Stimulated activated naive B cell treated with anti-CD40 and anti-IgM and Interleukin-4, amounts not matched to agents 10 μg/mL and 1 μg/mL and 100 μg/mL, for 72 hours (primary cell): Measurements from ENCODE around the gene SDC1.

Source experiments
- ATAC-seq, 2 donors: fragments of 150-1000 bp; cut with Tn5 transposase; replicated peaks; 2 replicates each; pipeline ENCODE4 v1.10.0; 2021; ENCODE audit warnings: moderate library complexity in 1 of 2
- DNase-seq: peaks from one replicate; pipeline ENCODE4 v3.0.0; 2021
- H3K27ac Mint-ChIP-seq: one replicate; pipeline ENCODE4 v1.8.0; 2022; ENCODE audit warnings: mild to moderate bottlenecking, mixed read lengths
- H3K27me3 Mint-ChIP-seq, 2 donors: one replicate each; pipeline ENCODE4 v1.8.0; 2022; ENCODE audit warnings: mixed read lengths in 2 of 2
- H3K36me3 Mint-ChIP-seq, 2 donors: one replicate each; pipeline ENCODE4 v1.8.0; 2022; ENCODE audit warnings: mixed read lengths in 2 of 2, mild to moderate bottlenecking in 1 of 2
- H3K4me1 Mint-ChIP-seq, 2 donors: one replicate each; pipeline ENCODE4 v1.8.0; 2022; ENCODE audit warnings: mixed read lengths in 2 of 2, mild to moderate bottlenecking in 1 of 2
- H3K4me3 Mint-ChIP-seq, 2 donors: one replicate each; pipeline ENCODE4 v1.8.0; 2022; ENCODE audit warnings: mild to moderate bottlenecking in 2 of 2, mixed read lengths in 2 of 2, moderate library complexity in 1 of 2
- H3K9me3 Mint-ChIP-seq, 2 donors: one replicate each; pipeline ENCODE4 v1.8.0; 2022; ENCODE audit warnings: mixed read lengths in 2 of 2, mild to moderate bottlenecking in 1 of 2

SDC1 gene

GRCh38 chr2:20222769-20223406 lies 2.0 kb downstream of the SDC1 start:
- Mint-ChIP-seq H3K4me3 (peak overlapping the region; percentile 39 to 52), H3K27me3 (peaks cover 43 to 52% of the 10 kb centered on the region in 2 donors), H3K36me3 (no peaks in the 10 kb centered on the region), H3K27ac (no peak overlapping the region), H3K4me1 (peaks cover 8 to 22% of the 10 kb centered on the region in 2 donors), H3K9me3 (no peaks in the 10 kb centered on the region)
- ATAC-seq, result peak in 1 of 2 donors; percentile 6
- no peak for DNase-seq

GRCh38 chr2:20222014-20222768 lies 2.7 kb downstream of the SDC1 start:
- peaks cover 36 to 47% of the 10 kb centered on the region in 2 donors for H3K27me3 Mint-ChIP-seq
- ATAC-seq (no peak), DNase-seq (no peak)
- no peaks in the 10 kb centered on the region for H3K36me3 Mint-ChIP-seq
- H3K4me1 Mint-ChIP-seq, result peaks cover 8 to 22% of the 10 kb centered on the region in 2 donors
- no peak overlapping the region for H3K4me3 Mint-ChIP-seq
- no peaks in the 10 kb centered on the region for H3K9me3 Mint-ChIP-seq
- H3K27ac Mint-ChIP-seq, result no peak overlapping the region

DNA sequence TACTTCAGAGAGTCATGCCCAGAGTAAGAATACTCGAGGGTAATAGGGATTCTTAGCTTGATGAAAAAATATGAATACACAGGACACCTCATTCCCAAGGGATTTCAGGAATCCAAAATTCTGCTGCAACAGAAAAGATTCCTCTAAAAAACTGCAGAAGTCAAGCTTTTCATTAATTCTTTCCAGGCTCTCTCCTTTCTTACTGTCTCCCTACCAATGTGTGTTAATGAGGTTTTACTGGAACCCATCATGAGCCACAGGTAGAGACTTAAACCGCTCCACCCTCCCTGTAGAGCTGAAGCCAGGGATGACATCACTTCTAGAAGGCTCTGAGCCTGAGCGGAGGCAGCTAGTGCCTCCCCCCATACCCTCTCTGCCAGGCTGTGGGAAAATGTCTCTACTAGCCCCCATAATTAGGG lies 3.4 kb downstream of the SDC1 start:
- Mint-ChIP-seq H3K9me3 (no peaks in the 10 kb centered on the region), H3K36me3 (no peaks in the 10 kb centered on the region), H3K27ac (no peak overlapping the region), H3K4me1 (peaks cover 8 to 22% of the 10 kb centered on the region in 2 donors), H3K4me3 (no peak overlapping the region), H3K27me3 (peaks cover 36 to 46% of the 10 kb centered on the region in 2 donors)
- DNase-seq (no peak), ATAC-seq (no peak)

- ATAC-seq (no peak), DNase-seq (no peak)
- Mint-ChIP-seq H3K4me3 (no peak overlapping the region), H3K27ac (no peak overlapping the region), H3K27me3 (peaks cover 32 to 42% of the 10 kb centered on the region in 2 donors), H3K9me3 (no peaks in the 10 kb centered on the region), H3K36me3 (no peaks in the 10 kb centered on the region), H3K4me1 (peaks cover 8 to 21% of the 10 kb centered on the region in 2 donors)
These were observed 4.0 kb downstream of the SDC1 start for GRCh38 chr2:20220806-20221554.

DNA sequence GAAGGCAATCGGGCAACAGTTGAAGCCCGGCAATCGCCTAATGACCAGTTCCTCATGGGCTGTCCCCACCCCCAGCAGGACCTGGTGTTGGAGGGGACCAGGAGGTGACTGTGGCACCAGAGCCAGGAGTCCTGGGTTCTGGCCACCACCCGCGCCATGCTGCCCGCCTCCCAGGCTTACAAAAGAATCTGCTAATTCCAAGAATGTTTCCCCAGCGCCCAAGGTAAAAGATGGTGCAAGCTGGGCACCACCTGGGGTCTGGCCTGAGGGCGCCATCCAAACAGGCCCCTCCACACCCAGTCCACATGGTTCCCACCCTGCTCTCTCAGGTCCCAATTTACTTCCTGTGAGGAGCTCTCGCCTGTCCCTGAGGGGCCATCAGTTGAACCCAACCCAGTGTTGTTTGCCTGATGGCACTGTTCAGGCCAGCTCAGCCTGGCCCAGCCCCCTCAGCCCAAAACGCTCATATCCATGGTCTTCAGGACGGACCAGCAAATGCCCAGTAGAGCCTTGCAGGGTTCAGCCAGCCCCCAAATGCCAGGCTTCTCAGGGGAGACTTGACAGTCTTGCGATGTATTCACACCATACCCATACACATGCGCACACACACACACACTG lies 5.1 kb downstream of the SDC1 start:
- no peak for DNase-seq
- Mint-ChIP-seq H3K36me3 (no peaks in the 10 kb centered on the region), H3K27me3 (peaks cover 26 to 34% of the 10 kb centered on the region in 2 donors), H3K4me1 (peaks cover 3 to 13% of the 10 kb centered on the region in 2 donors), H3K27ac (no peak overlapping the region), H3K9me3 (no peaks in the 10 kb centered on the region), H3K4me3 (no peak overlapping the region)
- no peak for ATAC-seq

DNA sequence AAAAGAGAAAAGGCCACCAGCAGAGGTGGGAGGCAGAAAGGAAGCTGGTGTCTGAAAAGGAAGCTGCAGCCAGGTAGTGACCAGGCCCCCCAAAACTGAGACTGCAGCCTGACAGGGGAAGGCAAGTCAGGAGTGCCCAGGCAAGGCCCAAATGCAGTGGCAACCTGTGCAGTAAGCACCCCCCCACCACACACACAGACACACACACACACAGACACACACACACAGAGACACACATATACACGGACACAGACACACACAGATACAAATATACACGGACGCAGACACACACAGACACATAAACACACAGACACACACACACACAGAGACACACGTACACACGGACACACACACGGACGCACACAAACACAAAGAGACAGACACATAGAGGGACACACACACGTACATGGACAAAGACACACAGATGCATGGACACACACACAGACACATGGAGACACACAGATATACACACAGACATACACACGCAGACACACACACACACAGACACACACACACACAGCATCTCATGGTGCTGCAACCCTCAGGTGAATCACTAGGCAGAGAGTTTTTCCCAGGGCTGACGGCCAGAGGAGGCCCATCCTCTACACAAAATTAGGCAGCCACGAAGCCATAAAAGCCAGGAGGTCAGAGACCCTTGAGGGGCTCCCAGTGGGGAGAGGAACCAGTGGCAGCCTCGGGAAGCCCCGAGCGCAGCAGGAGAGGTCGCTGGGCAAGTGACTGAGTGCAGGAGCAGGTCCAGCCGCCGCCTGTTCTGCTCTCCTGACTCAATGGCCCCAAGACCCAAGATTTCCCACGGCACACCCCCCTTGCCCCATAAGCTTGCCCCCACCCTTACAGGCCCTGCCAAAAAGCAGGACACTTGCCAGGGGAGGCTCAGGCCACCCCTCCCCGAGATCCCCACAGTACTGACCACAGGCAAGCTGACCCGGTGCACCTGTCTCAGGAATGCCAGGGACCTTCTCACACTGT lies 6.3 kb downstream of the SDC1 start:
- H3K9me3 Mint-ChIP-seq, result no peaks in the 10 kb centered on the region
- peaks cover 26 to 34% of the 10 kb centered on the region in 2 donors for H3K27me3 Mint-ChIP-seq
- peaks cover 3 to 13% of the 10 kb centered on the region in 2 donors for H3K4me1 Mint-ChIP-seq
- H3K27ac Mint-ChIP-seq, result no peak overlapping the region
- no peaks in the 10 kb centered on the region for H3K36me3 Mint-ChIP-seq
- ATAC-seq (no peak), DNase-seq (no peak)
- no peak overlapping the region for H3K4me3 Mint-ChIP-seq

GRCh38 chr2:20217041-20217970 lies 7.6 kb downstream of the SDC1 start:
- Mint-ChIP-seq H3K4me1 (peaks cover 0 to 7% of the 10 kb centered on the region in 2 donors), H3K27me3 (peaks cover 18 to 25% of the 10 kb centered on the region in 2 donors), H3K9me3 (no peaks in the 10 kb centered on the region), H3K27ac (no peak overlapping the region), H3K36me3 (no peaks in the 10 kb centered on the region), H3K4me3 (no peak overlapping the region)
- DNase-seq, result no peak
- no peak for ATAC-seq

DNA sequence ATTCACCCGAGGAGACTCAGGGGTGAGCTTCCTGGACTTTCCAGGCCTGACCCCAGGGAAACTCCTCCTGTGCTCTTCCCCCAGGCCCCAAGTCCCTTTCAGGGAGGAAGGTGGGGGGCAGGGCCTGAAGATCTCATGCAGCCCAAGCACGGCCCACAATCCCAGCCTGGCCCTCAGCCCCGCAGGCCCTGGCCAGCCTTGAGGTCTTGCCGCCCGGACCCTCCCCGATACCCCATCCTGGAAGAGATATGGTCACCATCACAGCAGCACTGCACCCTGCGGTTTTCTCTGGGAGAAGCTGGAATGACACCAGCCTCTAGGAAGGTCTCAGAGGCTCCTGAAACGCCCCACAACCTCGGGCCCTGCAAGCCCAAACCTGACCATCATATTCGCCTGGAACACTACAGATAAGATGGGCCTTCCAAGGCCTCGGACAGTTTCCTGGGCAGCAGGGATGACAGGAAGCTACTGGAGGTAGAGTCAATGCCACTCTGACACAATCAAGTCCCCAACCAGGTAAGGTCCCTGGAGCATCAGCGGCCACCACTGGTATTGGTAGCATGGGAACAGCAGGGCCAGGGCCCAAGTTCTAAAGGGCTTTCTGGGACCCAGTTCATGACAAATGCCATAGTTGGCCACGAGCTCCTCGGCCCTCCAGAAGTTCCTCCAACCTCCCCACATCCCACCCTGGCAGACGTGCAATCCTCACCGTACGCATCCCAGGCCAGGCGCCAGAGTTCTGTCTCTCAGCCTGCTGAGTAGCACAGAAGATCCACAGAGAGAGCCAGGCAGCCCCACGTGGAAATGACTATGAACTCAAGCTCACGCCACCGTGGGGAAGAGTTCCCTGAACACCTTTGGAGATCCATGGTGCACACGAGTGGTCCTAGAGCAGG lies 8.6 kb downstream of the SDC1 start:
- H3K9me3 Mint-ChIP-seq, result no peaks in the 10 kb centered on the region
- H3K36me3 Mint-ChIP-seq, result no peaks in the 10 kb centered on the region
- DNase-seq (no peak), ATAC-seq (no peak)
- no peaks in the 10 kb centered on the region for H3K4me1 Mint-ChIP-seq
- no peak overlapping the region for H3K4me3 Mint-ChIP-seq
- H3K27ac Mint-ChIP-seq, result no peak overlapping the region
- peaks cover 11 to 17% of the 10 kb centered on the region in 2 donors for H3K27me3 Mint-ChIP-seq

GRCh38 chr2:20215183-20216040 lies 9.5 kb downstream of the SDC1 start:
- Mint-ChIP-seq H3K36me3 (no peaks in the 10 kb centered on the region), H3K4me1 (no peaks in the 10 kb centered on the region), H3K27ac (no peak overlapping the region), H3K4me3 (no peak overlapping the region), H3K27me3 (peaks cover 10 to 12% of the 10 kb centered on the region in 2 donors), H3K9me3 (no peaks in the 10 kb centered on the region)
- no peak for DNase-seq
- no peak for ATAC-seq

- no peak for ATAC-seq
- no peaks in the 10 kb centered on the region for H3K4me1 Mint-ChIP-seq
These were observed 10.3 kb downstream of the SDC1 start for GRCh38 chr2:20214566-20215182.

More at GRCh38 chr2:20214566-20215182, 10.3 kb downstream of the SDC1 start:
- Mint-ChIP-seq H3K9me3 (no peaks in the 10 kb centered on the region), H3K36me3 (no peaks in the 10 kb centered on the region), H3K27ac (no peak overlapping the region), H3K4me3 (no peak overlapping the region), H3K27me3 (peaks cover 5 to 6% of the 10 kb centered on the region in 2 donors)
- no peak for DNase-seq
